HG02943 (cell line): Measurements from ENCODE around the gene TTC4.

Experiments used
- ATAC-seq: cut with Tn5 transposase; IDR thresholded peaks from one replicate; pipeline ENCODE4 v1.9.1; 2021; ENCODE audit warnings: mild to moderate bottlenecking, low read depth, moderate library complexity; ENCODE audit not compliant: unreplicated experiment

Gene TTC4

DNA sequence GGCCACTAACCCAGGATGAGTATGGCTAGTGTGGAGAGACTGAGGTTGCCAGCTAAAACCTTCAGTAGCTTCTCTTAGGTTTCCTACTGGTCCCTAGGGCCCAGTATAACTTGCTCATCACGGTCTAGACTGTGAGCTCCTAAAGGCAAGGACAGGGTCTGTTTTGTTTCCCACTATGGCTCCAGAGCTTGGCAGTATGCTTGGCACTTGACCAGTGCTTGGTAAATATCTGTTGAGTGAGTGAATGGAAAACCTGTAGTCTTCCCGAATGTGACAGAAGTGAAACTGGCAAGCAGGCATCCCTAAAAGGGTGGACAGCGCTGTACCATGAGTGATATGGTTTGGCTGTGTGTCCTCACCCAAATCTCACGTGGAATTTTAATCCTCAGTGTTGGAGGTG lies 61.8 kb downstream of the TTC4 start:
- no peak for ATAC-seq

DNA sequence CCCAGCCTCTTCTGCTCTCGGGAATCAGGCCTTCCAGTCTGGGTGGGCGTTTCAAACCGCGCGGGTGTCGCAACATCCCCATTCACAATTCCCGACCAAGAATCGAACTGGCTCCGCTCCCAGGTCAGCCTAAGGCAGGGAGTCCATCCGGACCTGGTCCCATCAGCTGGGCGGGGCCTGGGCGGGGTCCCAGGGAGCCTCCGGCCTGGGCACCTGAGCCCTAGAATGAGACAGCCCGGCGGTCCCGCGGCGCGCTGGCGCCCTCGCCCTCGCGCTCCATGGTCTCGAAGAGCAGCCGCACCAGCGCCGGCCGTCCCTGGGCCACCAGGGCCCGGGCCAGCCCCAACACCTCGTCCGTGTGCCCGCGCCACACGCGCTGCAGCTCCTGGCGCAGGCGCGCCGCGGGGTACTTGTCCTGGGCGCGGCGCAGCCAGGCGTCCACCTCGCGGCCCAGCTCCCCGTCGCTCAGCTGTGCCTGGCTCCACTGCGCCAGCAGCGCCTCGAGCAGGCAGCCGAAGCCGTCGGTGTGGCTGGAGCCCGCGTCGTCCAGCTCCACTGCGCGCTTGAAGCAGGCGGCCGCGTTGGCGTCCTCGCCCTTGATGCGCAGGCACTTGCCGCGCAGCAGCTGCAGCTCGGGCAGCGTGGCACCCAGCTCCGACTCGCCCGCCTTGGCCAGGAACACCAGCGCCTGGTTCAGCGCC lies 65.5 kb downstream of the TTC4 start:
- no peak for ATAC-seq

DNA sequence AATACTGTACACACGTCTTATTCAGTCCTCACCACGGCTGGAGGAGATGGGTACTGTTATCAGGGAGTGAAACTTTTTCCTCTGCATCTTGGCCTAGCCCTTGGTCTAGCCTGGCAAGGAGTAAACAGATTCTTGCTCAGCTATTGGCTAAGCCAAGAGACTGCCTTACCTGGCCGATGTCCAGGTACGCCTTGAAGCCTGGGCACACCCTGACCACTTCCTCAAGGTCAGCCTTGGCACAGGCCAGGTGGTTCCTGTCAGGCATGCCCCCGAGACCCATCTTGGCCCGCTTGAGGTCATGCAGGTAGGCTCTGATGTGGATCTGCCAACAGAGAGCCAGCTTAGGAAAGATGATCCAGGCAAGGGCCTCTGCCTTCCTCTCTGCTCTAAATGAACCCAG lies 66.5 kb downstream of the TTC4 start:
- no peak for ATAC-seq

DNA sequence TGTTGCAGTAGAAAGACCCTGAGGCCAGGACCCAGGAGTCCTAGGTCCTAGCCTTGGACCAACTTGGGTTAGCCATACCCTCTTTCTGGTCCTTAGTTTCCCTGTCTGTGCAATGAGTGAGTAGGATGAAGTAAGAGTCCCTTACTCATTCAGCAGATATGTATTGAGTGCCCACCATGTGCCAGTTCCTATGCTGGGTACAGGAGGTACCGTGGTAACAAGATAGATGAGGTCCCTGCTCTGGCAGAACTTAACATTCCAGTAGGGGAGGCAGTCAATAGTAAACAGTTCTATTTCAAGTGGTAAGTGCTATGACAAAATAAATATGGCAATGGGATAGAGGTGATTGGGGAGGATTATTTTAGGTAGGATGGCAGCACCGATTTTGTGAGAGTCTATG lies 66.9 kb downstream of the TTC4 start:
- ATAC-seq = no peak

DNA sequence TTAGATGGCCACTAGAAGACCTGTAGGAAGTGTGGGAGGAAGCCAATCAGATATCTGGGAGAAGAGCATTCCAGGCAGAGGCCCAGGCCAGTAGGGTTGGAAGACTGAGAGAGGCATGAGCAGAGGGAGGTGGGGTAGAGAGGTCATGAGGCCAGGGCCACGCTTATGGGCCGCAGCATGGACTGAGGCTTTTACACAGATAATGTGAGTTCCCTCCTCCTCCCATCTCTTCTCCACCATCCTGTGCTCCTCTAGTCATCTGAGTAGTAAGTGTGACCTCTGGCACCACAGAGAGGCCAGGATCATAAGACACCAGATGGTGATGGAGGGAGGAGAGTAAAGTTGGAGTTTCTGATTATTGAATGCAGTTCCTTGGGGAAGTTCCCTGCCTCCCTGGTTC lies 68.4 kb downstream of the TTC4 start:
- ATAC-seq = no peak

DNA sequence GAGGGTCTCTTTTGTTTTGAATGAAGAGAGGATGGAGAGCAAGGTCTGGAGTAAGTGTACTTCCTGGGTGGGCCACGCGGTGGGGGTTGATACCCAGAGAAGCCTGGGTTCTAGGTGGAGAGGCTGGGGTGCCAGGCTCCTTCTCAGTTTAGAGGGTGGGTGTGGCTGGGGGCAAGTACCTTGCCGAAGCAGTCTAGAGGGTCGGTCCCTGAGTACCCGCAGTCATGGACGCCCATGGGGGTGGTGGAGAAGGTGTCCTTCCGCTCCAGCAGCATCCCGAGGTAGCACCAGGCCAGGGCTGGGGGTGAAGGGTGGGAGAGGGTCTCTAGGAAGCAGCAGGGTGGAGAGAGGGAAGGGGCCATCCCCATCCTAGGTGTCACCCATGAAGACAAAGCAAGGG lies 71.1 kb downstream of the TTC4 start:
- ATAC-seq = no peak

DNA sequence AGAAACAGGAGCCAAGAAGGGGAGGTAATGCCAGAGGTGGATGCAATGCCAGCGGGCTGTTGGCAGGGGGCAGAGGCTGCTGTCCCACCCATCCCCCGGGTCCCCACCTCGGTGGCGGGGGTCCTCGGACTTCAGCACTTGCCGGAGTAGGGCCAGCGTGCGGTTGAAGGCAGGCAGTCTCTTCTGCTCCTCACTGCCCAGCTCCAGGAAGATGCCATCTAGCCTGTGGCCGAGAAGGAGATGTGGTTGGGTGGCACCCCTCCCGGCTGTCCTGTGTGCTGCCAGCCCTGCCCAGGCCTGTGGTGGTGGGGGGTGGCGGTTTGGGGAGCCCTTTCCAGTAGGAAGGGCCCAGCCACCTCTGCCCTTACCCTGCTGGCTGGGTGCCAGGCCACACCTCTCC lies 71.9 kb downstream of the TTC4 start:
- no peak for ATAC-seq

DNA sequence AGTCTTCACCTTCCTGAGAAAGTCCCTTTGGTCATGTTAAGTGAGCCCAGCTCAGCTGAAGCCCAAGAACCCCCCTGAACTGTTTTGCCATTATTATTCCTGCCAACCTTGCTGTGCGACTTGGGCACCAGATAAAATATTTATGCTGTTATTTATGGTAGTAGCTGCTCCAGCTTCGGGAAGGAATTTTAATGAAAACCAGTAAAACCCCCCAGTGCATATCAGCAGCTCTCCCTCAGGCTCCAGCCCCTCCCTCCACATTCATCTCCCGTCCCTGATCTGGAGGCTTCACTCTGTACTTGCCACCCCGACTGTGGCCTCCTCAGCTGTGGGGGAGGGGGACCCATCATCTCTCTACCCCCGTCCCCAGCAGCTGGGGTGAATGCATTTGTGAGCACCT lies 72.8 kb downstream of the TTC4 start:
- no peak for ATAC-seq

DNA sequence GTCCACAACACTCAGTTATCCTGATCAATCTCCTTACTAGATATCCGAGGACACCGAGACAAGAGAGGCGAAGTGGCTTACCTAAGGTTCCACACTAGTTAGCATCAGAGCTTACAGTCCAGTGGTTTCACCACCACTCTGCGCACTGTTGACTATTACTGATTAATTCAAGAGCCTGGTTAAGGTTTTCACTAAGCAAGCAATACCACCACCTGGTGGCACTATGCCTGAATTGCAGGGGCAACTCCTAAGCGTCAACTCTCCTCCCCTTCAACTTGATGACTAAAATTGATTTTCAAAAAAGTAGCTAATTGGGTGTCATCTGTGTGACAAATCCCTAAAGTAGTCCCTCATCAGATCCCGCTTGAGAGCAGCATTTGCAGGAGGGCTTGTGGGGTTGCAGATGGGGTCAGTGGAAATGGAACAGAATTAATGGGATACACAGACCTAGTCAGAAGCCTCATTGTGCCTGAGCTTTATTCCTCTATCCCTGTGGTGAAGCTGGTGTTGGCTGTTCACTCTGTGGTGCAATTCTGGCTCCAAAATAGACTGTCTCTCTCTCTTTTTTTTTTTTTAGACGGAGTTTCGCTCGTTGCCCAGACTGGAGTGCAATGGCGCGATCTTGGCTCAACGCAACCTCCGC lies 76.3 kb downstream of the TTC4 start:
- ATAC-seq = no peak
